ENCODE measurements around the gene BCAS3.

The BCAS3 gene

GRCh38 chr17:61175298-61176142, 497.9 kb downstream of the BCAS3 start:
- no peak for DNase-seq

GRCh38 chr17:61177351-61177750, 499.7 kb downstream of the BCAS3 start:
- DNase-seq: no peak

DNA sequence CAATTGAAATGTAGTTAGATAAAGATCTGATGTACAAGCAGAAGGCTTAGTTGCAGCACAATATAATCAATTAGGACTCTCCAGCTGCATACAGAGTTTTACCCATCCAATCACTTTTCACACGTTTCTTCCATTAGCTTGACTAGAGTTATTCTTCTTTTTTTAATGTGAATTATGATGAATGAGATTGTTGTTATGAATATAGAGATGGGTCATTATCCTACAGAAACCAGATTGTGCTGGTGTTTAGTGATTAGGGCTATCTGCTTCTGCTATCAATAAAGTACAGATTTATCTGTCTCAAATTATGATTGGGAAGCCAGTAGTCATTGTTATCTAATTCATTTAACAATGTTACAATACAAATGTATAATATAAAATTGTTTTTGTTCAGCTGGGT, 500.6 kb downstream of the BCAS3 start:
- DNase-seq: no peak

DNA sequence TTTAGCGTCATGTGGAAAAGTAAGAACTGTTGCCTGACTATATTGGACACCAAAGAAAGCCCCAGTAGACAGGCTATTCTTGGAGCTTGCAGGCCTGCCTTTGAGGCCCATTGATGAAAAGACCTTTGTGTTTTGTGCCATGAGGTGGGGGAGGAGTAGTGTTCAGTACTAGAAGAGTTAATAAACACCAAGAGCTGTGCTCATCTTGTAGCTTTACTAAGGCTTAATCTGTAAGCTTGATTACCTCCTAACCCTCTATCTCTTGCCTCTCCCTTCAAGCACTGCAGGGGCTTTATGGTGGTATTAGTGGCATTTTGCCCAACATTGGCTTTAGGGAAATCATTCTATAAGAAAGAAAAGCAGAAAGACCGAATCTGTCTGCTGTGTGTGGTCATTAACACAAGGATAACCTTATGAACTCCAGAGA, 501.7 kb downstream of the BCAS3 start:
- no peak for DNase-seq

GRCh38 chr17:61183793-61184192, 506.1 kb downstream of the BCAS3 start:
- DNase-seq: no peak

DNA sequence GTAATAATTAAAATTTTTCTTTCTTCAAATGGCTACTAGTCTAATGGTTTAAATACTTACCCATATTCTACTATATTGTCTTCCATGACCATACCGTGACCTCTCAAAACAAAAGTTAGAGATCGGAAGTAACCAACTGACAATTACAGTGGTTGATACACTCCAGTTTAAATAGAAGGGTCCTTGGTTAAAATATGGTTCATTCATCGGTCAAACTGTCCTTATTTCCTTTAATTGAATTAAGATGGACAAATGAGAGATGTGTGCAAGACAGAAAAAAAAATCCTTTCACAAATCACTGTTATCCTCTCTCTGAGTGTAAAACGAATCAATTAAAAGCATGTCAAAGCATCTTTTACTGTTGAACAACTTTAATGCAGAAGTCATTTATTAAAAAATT, 507.7 kb downstream of the BCAS3 start:
- DNase-seq: no peak

GRCh38 chr17:61187038-61187437, 509.4 kb downstream of the BCAS3 start:
- DNase-seq: no peak

- no peak for DNase-seq
Measured at GRCh38 chr17:61188081-61188480, 510.4 kb downstream of the BCAS3 start.

DNA sequence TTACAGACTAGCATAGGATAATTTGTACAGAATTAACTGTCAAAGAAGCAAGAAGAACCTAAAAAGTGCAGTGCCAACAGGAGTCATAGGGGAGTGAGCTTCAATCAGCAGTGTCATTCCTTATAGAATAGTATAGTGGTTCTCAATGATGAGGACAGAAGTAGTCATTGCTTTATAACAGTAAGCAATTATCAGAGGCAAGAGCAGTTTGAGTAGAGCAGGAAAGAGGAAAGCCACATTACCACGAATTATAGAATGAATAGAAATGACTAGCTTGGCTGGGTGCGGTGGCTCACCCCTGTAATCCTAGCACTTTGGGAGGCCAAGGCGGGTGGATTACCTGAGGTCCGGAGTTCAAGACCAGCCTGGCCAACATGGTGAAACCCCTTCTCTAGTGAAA, 512.3 kb downstream of the BCAS3 start:
- DNase-seq: no peak

DNA sequence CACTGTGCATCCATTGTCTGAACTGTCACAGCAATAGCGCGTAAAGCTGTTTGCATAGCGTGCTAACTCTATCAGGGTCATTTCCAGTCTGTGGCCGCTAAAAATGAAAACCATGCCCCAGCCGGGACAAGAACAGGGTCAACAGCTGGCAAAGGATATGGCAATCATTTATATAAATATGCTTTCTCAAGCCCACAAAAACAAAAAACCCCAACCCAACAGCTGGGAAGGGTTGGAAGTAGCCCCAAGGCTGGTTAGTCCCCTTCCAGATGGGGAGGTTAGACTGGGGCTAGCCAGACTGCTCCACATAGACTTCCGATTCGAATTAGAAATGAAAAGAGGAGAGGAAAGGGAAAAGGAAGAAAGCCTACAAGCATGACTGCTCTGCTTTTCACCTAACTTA, 518.7 kb downstream of the BCAS3 start:
- no peak for DNase-seq

DNA sequence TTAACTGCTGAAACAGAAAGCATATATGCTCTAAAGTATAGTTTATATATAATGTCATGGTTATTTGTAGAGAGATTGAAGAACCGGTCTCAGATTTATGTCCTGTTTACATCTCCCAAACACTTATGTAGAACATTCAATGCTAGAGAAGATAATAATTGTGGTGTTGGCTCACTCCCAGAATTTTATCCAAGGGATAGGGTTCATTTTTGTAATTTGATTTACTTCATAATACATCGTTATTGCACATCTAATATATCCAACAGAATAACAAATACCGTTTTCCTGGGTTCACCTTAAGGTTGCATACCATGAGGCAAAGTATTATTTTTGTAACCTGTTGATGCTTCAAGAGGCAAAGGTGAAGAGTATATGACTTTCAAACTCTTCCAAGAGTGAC, 519.1 kb downstream of the BCAS3 start:
- DNase-seq: no peak

DNA sequence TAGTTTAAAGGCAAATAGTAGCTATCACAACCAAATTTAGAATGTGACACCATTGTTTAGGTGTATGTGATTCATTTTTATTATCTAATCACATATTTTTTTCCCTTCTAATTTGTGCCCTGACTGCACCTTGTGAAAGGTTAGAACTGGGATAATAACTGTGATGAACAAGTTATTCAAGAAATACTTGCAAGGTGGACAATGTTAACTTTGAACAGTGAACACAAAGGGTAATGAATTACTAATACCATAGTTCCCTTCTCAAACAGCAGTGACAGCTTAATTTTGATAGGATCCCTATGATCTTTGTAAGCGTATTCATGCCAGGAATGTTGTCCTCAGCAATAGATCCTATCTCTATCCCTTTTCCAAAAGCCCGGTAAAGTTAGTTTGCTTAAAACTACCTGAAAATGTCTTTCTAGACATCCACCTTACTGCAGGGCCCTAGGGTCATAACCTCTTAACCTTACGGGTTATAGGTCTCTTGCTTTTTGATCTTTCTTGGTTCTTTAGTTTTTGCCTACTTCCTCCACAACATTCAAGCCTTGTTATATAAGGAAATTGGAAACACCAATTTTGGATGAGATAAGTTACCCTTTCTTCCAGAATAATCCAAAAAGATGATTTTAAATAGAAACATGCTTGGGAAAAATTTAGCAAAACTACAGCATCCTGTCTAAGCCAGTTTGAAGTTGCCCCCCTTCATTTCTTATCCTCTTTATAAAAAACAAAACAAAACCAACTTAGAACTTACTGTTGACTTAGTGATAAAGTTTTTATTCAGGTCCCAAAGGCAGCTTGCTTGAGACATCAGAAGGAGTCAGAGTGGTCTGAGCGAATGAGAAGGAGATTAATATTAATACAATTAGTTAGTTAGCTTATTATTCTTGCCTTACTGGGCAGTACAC, 522.0 kb downstream of the BCAS3 start:
- no peak for DNase-seq

GRCh38 chr17:61200339-61200715, 522.7 kb downstream of the BCAS3 start:
- DNase-seq: no peak

DNA sequence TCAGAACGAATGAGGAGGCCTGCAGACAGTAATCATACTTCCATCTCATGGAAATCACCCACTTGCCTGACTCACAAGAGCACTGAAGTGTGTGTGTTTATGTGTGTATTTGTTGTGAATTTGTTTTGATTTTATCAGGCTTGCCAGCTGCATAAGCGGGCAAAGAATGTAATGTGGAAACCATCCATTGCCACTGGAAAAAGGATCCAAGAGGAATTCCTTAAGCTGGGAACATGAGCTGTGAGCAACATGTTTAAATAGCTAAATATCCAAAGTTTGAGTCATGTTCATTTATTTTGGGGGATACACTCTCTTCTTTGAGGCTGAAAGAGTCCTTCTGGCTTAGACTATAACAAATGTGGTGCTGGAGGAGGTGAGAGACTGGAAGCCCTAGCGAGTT, 523.6 kb downstream of the BCAS3 start:
- DNase-seq: no peak

GRCh38 chr17:61202564-61202963, 524.9 kb downstream of the BCAS3 start:
- no peak for DNase-seq

DNA sequence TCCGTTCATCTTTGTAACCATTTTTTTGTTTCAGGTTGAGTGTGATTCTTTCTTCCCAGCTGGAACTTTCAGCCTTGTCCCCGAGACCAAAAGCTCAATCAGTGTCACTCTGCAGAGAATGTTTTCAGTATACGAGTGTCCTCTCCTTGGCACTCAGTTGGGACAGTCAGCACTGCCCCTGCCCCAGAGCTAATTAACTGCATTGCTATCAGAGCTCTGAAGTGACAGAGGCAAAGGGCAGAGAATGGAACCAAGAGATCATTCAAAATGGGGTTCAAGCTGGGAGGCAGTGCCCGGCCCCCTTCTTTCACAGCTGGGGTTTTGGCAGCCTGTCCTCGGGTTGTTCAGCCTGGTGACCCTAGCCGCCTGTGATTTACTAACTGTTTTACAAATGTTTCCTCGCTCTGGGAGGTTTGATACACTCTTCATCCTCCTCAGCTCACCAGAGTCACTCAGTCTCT, 526.0 kb downstream of the BCAS3 start:
- no peak for DNase-seq

GRCh38 chr17:61204456-61204855, 526.8 kb downstream of the BCAS3 start:
- no peak for DNase-seq

DNA sequence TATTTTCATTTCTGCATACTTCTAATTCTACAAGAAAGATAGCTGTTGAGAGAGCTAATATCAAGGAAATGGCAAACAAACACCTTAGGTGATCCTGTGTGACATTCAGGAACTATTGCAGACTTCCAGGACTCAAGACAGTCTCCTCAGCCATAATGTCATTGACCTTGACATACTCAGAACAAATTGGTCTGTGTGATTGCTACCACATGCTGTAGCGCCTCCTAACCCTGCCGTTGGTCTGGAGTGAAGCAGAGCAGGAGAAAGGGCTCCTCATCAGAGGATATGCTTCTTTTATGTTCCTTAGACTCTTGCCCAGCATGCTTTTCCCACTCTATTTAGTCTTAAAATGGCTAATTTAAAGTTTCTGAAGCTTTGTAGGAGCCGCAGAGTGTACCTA, 527.8 kb downstream of the BCAS3 start:
- DNase-seq: no peak

DNA sequence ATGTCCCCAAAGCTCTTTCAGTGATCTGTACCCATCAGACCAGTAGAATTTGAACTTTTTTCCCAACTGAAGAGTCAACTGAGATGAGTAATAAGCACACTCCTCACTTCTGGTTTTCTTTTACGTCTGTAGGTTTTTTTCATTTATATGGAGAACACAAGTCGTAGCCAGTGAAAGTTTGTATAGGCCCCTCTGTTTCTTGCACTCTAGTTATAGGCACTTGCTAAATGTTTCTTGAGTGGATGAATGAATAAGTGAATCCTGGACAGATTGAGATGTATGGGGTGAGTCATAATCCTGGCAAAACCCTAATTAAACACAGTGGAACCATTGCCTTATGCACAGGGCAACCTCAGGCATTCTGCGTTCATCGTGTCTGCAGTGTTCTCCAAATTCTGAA, 528.3 kb downstream of the BCAS3 start:
- no peak for DNase-seq

GRCh38 chr17:61206922-61207321, 529.3 kb downstream of the BCAS3 start:
- DNase-seq: no peak

DNA sequence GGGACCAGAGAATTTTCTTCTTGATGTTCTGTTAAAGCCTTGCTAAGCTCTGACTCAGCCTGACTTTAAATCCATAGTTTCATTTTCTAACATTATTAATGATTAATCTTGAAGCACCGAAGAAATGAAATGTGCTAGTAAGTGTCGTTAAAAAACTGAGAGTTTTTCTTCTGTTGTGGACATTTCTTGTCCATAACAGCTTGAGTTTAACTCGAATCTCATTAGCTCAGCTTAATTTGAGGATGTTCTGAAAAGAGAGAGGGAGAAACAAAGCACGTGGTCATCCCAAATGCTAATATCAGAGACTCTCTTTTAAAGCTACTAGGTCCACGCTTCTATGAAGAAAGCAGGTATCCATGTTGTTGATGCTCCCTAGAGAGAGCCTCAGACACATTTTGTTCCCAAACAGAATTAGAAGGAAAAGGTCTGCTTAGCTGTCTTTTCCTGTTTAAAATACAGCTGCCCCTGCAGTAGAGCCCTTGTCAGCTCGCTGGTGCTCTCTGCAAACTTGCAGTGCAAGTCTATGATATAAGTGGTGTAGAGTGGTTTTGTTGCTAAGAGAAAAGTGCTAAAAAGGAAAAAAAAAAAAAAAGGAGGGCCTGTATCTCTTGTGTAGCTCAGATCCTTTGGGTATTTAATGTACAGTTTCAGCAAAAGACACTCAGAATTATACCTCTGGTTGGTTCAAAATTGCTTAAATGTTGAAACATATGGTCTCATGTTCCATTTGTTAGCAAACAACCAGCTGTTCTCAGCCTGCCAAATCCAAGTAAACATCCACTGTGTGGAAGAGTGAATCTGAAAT, 530.9 kb downstream of the BCAS3 start:
- DNase-seq: no peak

- DNase-seq: no peak
Measured at GRCh38 chr17:61209106-61209439, 531.4 kb downstream of the BCAS3 start.

DNA sequence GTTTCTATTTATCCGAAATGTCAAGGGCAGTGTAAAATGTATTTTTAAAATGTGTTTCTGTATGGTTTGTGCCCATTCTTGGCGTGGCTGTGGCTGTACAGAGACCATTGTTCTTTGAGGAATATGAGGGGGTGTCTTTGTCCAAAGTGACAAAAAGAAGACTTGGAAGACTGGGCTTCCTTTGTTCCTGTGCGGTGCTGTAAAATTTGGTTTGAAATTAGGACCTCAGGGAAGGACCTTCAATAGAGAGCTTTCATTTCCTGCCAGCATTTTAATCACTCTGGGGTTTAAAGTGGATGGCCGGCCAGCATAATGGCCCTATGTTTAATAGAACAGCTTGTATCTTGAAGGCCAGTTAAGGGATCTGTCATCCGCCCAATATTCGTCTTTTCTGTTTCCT, 531.9 kb downstream of the BCAS3 start:
- no peak for DNase-seq
